AG10803 (cell line): ENCODE results near the gene ERP44.
"Not testable (repeated sequence)": the region's sequence is repeated elsewhere in the genome, so short reads cannot be mapped to it uniquely, and the experiment has no call there.

Source experiments
- DNase-seq: peaks from one replicate; pipeline ENCODE4 v3.0.0; 2010; ENCODE audit warnings: low read depth
- H3K4me3 ChIP-seq: 2 replicates; pipeline ENCODE4 v1.5.1; 2011; ENCODE audit warnings: mild to moderate bottlenecking, low read length, control low read depth
- TF ChIP-seq, protein P1 (sequence below): conservative IDR thresholded peaks from 2 replicates; pipeline ENCODE4 v1.5.1; 2011; ENCODE audit warnings: mild to moderate bottlenecking, low read length, control low read depth, inconsistent platforms

Gene ERP44

DNA sequence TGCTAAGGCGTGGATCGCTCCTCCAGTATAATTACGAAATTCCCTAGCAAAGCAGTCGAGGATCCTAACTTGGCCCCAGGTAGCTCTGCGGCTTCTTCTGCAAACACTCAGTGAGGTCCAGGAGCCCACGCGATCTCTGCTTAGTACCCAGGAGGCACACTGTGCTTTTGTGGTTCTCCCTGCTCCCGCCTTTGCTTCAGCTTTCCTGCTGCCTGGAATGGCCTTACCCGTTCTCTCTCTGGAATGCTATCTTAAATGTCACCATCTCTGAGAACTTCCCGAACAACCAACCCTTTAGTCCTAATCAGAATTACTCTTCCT lies 882 bp upstream of the ERP44 start:
- peak overlapping the region; percentile 99 for H3K4me3 ChIP-seq
- TF ChIP-seq, protein P1, sequence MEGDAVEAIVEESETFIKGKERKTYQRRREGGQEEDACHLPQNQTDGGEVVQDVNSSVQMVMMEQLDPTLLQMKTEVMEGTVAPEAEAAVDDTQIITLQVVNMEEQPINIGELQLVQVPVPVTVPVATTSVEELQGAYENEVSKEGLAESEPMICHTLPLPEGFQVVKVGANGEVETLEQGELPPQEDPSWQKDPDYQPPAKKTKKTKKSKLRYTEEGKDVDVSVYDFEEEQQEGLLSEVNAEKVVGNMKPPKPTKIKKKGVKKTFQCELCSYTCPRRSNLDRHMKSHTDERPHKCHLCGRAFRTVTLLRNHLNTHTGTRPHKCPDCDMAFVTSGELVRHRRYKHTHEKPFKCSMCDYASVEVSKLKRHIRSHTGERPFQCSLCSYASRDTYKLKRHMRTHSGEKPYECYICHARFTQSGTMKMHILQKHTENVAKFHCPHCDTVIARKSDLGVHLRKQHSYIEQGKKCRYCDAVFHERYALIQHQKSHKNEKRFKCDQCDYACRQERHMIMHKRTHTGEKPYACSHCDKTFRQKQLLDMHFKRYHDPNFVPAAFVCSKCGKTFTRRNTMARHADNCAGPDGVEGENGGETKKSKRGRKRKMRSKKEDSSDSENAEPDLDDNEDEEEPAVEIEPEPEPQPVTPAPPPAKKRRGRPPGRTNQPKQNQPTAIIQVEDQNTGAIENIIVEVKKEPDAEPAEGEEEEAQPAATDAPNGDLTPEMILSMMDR = no peak
- no peak for DNase-seq

DNA sequence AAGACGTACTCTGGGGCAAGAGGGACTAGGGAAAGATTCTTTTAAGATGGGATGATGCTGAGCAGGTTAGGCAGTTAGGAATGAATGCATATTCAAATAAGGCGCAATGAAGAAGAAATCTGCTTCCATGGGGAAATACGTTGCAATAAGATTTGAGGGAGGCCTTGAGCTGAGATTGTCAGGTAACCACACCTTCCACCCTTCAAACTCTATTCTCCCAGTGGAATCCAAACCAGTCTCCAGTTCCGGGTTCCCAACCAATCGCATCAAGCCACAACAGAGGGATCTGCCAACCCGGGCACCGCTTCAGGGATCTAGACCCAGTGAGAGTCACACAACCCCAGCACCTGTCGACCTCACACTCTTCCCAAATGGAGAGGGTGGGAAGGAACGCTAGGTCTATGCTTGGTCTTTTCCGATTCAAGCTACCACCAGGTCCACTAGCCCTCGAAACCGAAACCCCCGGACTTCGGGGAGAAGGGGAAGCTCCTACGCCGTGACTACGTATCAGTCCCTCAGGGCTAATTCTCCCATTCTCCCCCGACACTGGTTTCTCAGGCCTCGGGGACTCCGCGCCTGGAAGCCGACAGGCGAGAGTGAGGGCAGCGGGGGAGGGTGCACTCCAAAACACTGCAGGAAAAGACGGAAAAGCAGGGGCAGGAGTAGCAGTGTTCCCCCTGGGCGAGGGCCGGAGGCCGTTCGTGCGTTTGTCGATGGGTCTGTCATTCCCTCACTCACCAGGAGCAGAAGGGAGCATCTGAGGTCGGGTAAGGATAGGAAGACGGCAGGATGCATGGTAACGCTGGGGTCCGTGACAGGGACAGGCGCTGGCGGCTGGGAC lies 534 bp downstream of the ERP44 start:
- peak overlapping the region; percentile 99 for H3K4me3 ChIP-seq
- TF ChIP-seq, protein P1 = no peak
- DNase-seq = peak; percentile 35

DNA sequence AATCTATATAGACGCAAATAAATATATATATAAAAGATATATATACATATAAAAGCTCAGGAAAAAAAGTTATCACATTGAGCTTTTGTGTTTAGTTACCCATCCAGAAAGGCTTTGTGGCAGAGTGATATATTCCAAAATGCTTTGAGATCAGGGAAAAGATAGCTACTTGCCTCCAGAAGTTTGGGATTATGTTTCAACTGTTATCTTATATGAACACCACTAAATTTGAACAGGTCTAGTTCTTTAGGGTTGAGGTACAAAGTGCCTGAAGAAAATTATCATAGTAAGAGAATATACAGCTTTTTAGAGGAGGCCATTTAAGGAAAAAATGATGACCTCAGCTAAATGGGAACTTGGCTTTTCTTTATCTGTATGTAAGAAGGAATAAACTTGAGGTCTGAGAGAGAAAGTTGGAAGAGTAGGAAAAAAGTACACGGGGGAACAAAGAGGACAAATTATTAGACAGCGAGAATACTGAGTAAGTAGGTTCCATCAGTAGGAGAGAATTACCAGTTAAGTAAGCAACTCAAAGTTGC lies 2.4 kb downstream of the ERP44 start:
- no peak for DNase-seq
- no peak overlapping the region for H3K4me3 ChIP-seq

DNA sequence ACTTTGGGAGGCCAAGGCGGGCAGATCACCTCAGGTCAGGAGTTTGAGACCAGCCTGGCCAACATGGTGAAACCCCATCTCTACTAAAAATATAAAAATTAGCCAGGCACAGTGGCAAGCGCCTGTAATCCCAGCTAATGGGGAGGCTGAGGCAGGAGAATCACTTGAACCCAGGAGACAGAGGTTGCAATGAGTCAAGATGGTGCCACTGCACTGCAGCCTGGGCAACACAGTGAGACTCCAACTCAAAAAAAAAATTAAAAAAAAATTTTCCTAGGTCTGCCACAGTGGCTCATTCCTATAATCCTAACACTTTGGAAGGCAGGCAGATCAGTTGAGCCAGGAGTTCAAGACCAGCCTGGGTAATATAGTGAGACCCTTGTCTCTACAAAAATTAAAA lies 4.4 kb downstream of the ERP44 start:
- not testable (repeated sequence) for DNase-seq

More for the DNA sequence above, 2.4 kb downstream of the ERP44 start:
- TF ChIP-seq, protein P1 = no peak

DNA sequence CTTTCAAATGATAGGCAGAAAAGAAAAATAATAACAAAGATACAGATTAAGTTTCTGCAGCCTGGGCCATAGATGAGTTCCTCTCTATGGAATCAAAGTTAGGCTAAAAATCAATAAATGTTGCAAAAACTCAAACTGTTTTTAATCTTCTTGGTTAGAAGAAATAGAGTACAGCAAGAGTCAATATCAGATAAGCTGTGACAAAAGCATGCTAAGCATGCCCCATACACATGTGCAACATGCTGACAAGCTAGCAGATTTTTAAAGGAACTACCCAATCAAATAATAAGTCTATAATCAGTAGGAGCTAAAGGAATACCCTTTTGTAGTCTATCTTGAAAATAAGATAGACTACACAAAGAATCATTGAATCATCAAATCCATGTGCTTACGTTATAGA lies 6.7 kb downstream of the ERP44 start:
- no peak for DNase-seq
- no peak overlapping the region for H3K4me3 ChIP-seq
- TF ChIP-seq, protein P1 = no peak

More for the DNA sequence above, 4.4 kb downstream of the ERP44 start:
- not testable (repeated sequence) for H3K4me3 ChIP-seq

DNA sequence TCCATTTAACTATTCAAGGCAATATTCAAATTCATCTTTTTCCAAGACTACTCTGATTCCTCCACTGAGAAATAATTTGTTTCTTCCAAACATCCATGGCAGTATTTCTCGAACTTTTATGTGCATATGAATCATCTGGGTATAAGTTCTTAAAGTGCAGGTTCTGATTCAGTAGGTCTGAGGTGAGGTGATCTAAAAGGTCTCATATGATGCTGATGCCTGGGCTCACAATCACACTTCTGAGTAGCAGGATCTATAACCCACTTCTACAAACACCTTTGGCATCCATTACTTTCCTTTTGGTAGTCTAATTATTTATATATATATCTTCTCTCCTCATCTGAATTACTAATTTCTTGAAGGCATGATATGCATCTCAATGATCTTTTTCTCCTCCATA lies 7.2 kb downstream of the ERP44 start:
- DNase-seq = no peak
- no peak overlapping the region for H3K4me3 ChIP-seq
- TF ChIP-seq, protein P1 = no peak

DNA sequence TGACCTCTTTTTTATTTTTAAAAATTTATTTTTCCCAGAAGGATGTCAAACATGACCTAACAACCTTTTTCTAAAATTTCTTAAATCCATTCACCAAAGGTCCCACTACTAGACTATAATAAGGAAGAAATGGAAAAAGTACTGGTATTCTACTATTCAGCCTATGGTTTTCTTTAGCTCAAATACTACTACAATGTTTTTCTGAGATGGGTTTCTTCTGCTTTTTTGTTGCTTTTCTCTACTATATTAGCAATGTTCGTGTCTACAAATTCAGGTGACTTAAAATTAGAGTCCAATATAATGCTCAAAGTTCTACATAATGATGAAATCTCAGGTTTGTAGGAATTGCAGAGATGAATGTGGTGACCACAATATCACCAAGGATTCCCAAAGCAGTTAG lies 7.9 kb downstream of the ERP44 start:
- TF ChIP-seq, protein P1 = no peak
- no peak for DNase-seq
- no peak overlapping the region for H3K4me3 ChIP-seq
